GM12878 (cell line): ENCODE data around the gene TSHZ2. TPM values are rescaled to one million over a fixed set of nuclear protein-coding genes. Genes with fewer than 3 reads are reported as not detected.

Experiments used
- ATAC-seq: fragments of 200-7000 bp; cut with Tn5 transposase; 3 replicates; pipeline ENCODE4 v1.9.1; 2020; ENCODE audit warnings: mild to moderate bottlenecking, moderate library complexity
- BruUV-seq: library from RNA; stranded (reverse); fragments of 400-500 nt; replicated peaks from 2 replicates; lab custom pipeline; 2021; lab: Mats Ljungman, UMichigan
- CTCF ChIA-PET: fragments of 300-600 bp; sonication (Branson Sonifier 250); formaldehyde crosslinking; extraction: SDS; loops from one replicate; lab custom pipeline; 2021; ENCODE audit warnings: inconsistent platforms; lab: Yijun Ruan, JAX
- POLR2A ChIA-PET: fragments of 350-600 bp; formaldehyde crosslinking; extraction: SDS; loops from one replicate; lab custom pipeline; 2021; ENCODE audit warnings: inconsistent platforms; lab: Charles Lee
- RAD21 ChIA-PET: fragments of 300-600 bp; sonication (Branson Sonifier 250); formaldehyde crosslinking; loops from one replicate; lab custom pipeline; 2023; ENCODE audit warnings: antibody characterized with exemption; ENCODE audit not compliant: unreplicated experiment; lab: Charles Lee
- SMC1A ChIA-PET: fragments of 300-600 bp; sonication (Branson Sonifier 250); formaldehyde crosslinking; loops from one replicate; lab custom pipeline; 2023; ENCODE audit not compliant: unreplicated experiment, uncharacterized antibody; lab: Charles Lee
- DNase-seq: peaks from one replicate; pipeline ENCODE4 v3.0.0-alpha.2; 2011; ENCODE audit warnings: low read depth, low spot score
- FAIRE-seq: peaks from 3 replicates; lab custom pipeline; 2011; peaks lifted over from hg19 to GRCh38; lab: Jason Lieb, UNC
- H2AFZ ChIP-seq: 2 replicates; pipeline ENCODE4 v1.6.0; 2011; ENCODE audit warnings: low read depth, low read length, control low read depth; ENCODE audit not compliant: control insufficient read depth
- H3K27ac ChIP-seq: 2 replicates; pipeline ENCODE4 v1.5.1; 2011; ENCODE audit warnings: control low read depth; ENCODE audit not compliant: control insufficient read depth, insufficient read depth
- H3K27me3 ChIP-seq, 2 experiments: replicated peaks in 1 of 2; 2 replicates each; pipeline versions ENCODE4 v1.6.0 to v1.6.1; 2011; ENCODE audit warnings: low read length in 1 of 2; ENCODE audit not compliant: control insufficient read depth in 2 of 2, insufficient read depth in 2 of 2
- H3K36me3 ChIP-seq, 2 experiments: 2 replicates each; pipeline ENCODE4 v1.5.1; 2011; ENCODE audit warnings: low read length in 1 of 2; ENCODE audit not compliant: control insufficient read depth in 2 of 2, insufficient read depth in 2 of 2
- H3K4me1 ChIP-seq: 2 replicates; pipeline ENCODE4 v1.6.1; 2011; ENCODE audit warnings: mild to moderate bottlenecking, low read length, moderate library complexity, mixed read lengths; ENCODE audit not compliant: control insufficient read depth, insufficient read depth
- H3K4me2 ChIP-seq: 2 replicates; pipeline ENCODE4 v1.6.0; 2011; ENCODE audit warnings: control low read depth; ENCODE audit not compliant: control insufficient read depth, insufficient read depth
- H3K4me3 ChIP-seq: fragments of 200-600 bp; sonication (generic); 2 replicates; pipeline ENCODE4 v1.5.1; 2016
- H3K79me2 ChIP-seq: 2 replicates; pipeline ENCODE4 v1.6.0; 2011; ENCODE audit warnings: low read length; ENCODE audit not compliant: control insufficient read depth, insufficient read depth
- H3K9ac ChIP-seq: 2 replicates; pipeline ENCODE4 v1.8.0; 2011; ENCODE audit warnings: low read length, control low read depth, mixed read lengths; ENCODE audit not compliant: control insufficient read depth, insufficient read depth
- H3K9me3 ChIP-seq: replicated peaks from 3 replicates; pipeline ENCODE4 v1.5.1; 2011; ENCODE audit warnings: mild to moderate bottlenecking, low read length; ENCODE audit not compliant: control insufficient read depth, insufficient read depth
- H4K20me1 ChIP-seq: 2 replicates; pipeline ENCODE4 v1.6.0; 2011; ENCODE audit not compliant: control insufficient read depth, insufficient read depth
- BMI1 ChIP-seq: fragments of 450-650 bp; IDR thresholded peaks from 2 replicates; pipeline ENCODE4 v1.6.1; 2016; ENCODE audit warnings: mild to moderate bottlenecking, moderate library complexity, borderline replicate concordance
- BRCA1 ChIP-seq: IDR thresholded peaks from 2 replicates; pipeline ENCODE4 v1.6.1; 2011; ENCODE audit warnings: low read depth, low read length, improper control_type of control experiment
- CEBPB ChIP-seq, 2 experiments: fragments of 150-350 bp in 1 of 2; IDR thresholded peaks; 2 replicates each; pipeline ENCODE4 v1.6.1; 2012 to 2014; ENCODE audit warnings: low read depth in 2 of 2, low read length in 2 of 2, borderline replicate concordance in 1 of 2, inconsistent platforms in 1 of 2
- CREM ChIP-seq: IDR thresholded peaks from 2 replicates; pipeline ENCODE4 v1.6.1; 2014; ENCODE audit warnings: antibody characterized with exemption, low read depth
- ESRRA ChIP-seq: IDR thresholded peaks from 2 replicates; pipeline ENCODE4 v1.6.1; 2012; ENCODE audit warnings: mild to moderate bottlenecking, low read length, improper control_type of control experiment
- FOXM1 ChIP-seq: IDR thresholded peaks from 2 replicates; pipeline ENCODE4 v1.6.1; 2012; ENCODE audit warnings: low read depth, mild to moderate bottlenecking, inconsistent platforms, low read length, moderate library complexity
- HDAC6 ChIP-seq: fragments of 200-600 bp; sonication (generic); IDR thresholded peaks from one replicate; pipeline ENCODE4 v1.8.0; 2017; ENCODE audit warnings: antibody characterized with exemption; ENCODE audit not compliant: unreplicated experiment
- NBN ChIP-seq: fragments of 450-650 bp; IDR thresholded peaks from 2 replicates; pipeline ENCODE4 v1.6.1; 2016
- NFXL1 ChIP-seq: fragments of 450-650 bp; IDR thresholded peaks from 2 replicates; pipeline ENCODE4 v1.6.1; 2017; ENCODE audit warnings: antibody characterized with exemption, mild to moderate bottlenecking, borderline replicate concordance
- RCOR1 ChIP-seq: conservative IDR thresholded peaks from 2 replicates; pipeline ENCODE4 v1.6.1; 2012; ENCODE audit warnings: low read depth, low read length, improper control_type of control experiment
- RELA ChIP-seq: fragments of 450-650 bp; IDR thresholded peaks from 2 replicates; pipeline ENCODE4 v1.8.0; 2014; ENCODE audit warnings: borderline replicate concordance; ENCODE audit not compliant: partially characterized antibody
- STAT1 ChIP-seq: fragments of 450-650 bp; conservative IDR thresholded peaks from 2 replicates; pipeline ENCODE4 v1.6.1; 2014; ENCODE audit warnings: antibody characterized with exemption, mild to moderate bottlenecking
- TBL1XR1 ChIP-seq: IDR thresholded peaks from 2 replicates; pipeline ENCODE4 v1.6.1; 2012; ENCODE audit warnings: low read depth, low read length, improper control_type of control experiment
- YY1 ChIP-seq: IDR thresholded peaks from 2 replicates; pipeline ENCODE4 v1.6.1; 2011; ENCODE audit warnings: low read depth, mild to moderate bottlenecking, low read length
- WGBS: methylation state at CpG from one replicate; pipeline ENCODE4 v1.1.6; 2016; ENCODE audit warnings: low lambda C conversion rate; ENCODE audit not compliant: insufficient replicate concordance, insufficient coverage; ENCODE audit errors: missing lambda C conversion rate; 5-methylcytosine and 5-hydroxymethylcytosine counted together
- in situ Hi-C: fragments of 300-500 bp; cut with MboI; formaldehyde crosslinking; loops from 9 replicates; pipeline ENCODE4 v1.14.3; 2018; ENCODE audit warnings: mixed read lengths
- intact Hi-C: fragments of 100-400 bp; cut with micrococcal nuclease; formaldehyde crosslinking; loops from one replicate; pipeline ENCODE4 v1.14.2; 2022; ENCODE audit not compliant: unreplicated experiment
- polyA plus RNA-seq, 11 experiments: library from polyadenylated mRNA; depleted of rRNA in 4 of 11; unstranded in 6 of 11; stranded (reverse) in 5 of 11; fragments of >200 nt; fragmentation: Nextera tagmentation in 4 of 11; fragmentation: Illumina TruSeq in 1 of 11; extraction: Ambion mirVana in 4 of 11; extraction: Trizol in 1 of 11; gene quantifications; 1 replicate in 1 of 11; 2 replicates in 10 of 11; pipeline versions ENCODE4 v1.2.1 to v1.2.3, GENCODE V29; 2011 to 2016; ENCODE audit warnings: inconsistent platforms in 2 of 11, missing spikeins in 2 of 11, low read depth in 1 of 11
- total RNA-seq, 4 experiments: library from RNA; depleted of rRNA in 3 of 4; stranded (reverse); fragments of >200 nt in 3 of 4; fragmentation: Illumina TruSeq in 1 of 4; extraction: Trizol in 1 of 4; gene quantifications; 2 replicates each; pipeline versions ENCODE4 v1.2.1 to v1.2.3, GENCODE V29; 2013 to 2021
- TF ChIP-seq, protein P1 (sequence below): fragments of 450-650 bp; formaldehyde crosslinking; IDR thresholded peaks from 2 replicates; pipeline ENCODE4 v1.4.0; 2020; ENCODE audit warnings: mild to moderate bottlenecking, moderate library complexity
- TF ChIP-seq, protein P2 (sequence below): fragments of 450-650 bp; IDR thresholded peaks from 2 replicates; pipeline ENCODE4 v1.6.1; 2014; ENCODE audit warnings: mild to moderate bottlenecking

TSHZ2 gene
- total and polyA plus RNA-seq, 10 of the 15 experiments (the other 5 are each of a cell fraction or from before 2014, with no cell fraction given) = 0.01 to 0.86 (median 0.13) TPM; not detected in 2

DNA sequence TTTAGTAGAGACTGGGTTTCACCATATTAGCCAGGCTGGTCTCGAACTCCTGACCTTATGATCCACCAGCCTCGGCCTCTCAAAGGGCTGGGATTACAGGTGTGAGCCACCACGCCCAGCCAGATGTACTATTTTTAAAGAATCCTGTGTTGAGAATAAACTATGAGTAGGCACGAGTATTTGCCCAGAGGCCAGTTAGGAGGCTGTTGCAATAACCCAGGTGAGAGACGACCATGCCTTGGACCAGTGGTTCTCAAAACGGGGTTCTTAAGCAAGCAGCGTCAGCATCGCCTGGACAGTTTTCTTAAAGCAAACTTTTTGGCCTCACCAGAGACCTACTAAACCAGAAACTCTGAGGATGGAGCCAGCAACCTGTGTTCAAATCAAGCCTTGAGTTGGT lies 362.7 kb downstream of the TSHZ2 start:
- DNase-seq (no peak), ATAC-seq (no peak), FAIRE-seq (no peak)
- H3K27ac ChIP-seq = no peak overlapping the region
- H3K4me1 ChIP-seq = no peaks in the 10 kb centered on the region
- H4K20me1 ChIP-seq = no peaks in the 10 kb centered on the region
- no peaks in the 10 kb centered on the region for H3K79me2 ChIP-seq
- no peak overlapping the region for H3K4me2 ChIP-seq
- no TSS peak for BruUV-seq
- no peak overlapping the region for H3K9ac ChIP-seq
- CTCF ChIA-PET = no interaction called here
- no peaks in the 10 kb centered on the region for H3K36me3 ChIP-seq
- H3K9me3 ChIP-seq = no peaks in the 10 kb centered on the region
- intact Hi-C loops = no loop called here
- no peak overlapping the region for H2AFZ ChIP-seq
- RAD21 ChIA-PET = no interaction called here
- 51% methylated on average over 8 of the region's 8 CpGs for WGBS
- SMC1A ChIA-PET = no interaction called here
- in situ Hi-C loops = no loop called here
- TF ChIP-seq, protein P1, sequence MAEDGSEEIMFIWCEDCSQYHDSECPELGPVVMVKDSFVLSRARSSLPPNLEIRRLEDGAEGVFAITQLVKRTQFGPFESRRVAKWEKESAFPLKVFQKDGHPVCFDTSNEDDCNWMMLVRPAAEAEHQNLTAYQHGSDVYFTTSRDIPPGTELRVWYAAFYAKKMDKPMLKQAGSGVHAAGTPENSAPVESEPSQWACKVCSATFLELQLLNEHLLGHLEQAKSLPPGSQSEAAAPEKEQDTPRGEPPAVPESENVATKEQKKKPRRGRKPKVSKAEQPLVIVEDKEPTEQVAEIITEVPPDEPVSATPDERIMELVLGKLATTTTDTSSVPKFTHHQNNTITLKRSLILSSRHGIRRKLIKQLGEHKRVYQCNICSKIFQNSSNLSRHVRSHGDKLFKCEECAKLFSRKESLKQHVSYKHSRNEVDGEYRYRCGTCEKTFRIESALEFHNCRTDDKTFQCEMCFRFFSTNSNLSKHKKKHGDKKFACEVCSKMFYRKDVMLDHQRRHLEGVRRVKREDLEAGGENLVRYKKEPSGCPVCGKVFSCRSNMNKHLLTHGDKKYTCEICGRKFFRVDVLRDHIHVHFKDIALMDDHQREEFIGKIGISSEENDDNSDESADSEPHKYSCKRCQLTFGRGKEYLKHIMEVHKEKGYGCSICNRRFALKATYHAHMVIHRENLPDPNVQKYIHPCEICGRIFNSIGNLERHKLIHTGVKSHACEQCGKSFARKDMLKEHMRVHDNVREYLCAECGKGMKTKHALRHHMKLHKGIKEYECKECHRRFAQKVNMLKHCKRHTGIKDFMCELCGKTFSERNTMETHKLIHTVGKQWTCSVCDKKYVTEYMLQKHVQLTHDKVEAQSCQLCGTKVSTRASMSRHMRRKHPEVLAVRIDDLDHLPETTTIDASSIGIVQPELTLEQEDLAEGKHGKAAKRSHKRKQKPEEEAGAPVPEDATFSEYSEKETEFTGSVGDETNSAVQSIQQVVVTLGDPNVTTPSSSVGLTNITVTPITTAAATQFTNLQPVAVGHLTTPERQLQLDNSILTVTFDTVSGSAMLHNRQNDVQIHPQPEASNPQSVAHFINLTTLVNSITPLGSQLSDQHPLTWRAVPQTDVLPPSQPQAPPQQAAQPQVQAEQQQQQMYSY (CRISPR knock-in tag) = no peak
- no peak for TF ChIP-seq CEBPB (IDR thresholded peaks at IDR 0.05; ENCODE audit: borderline replicate concordance in 1 of 2, low read depth in 2 of 2, low read length in 2 of 2)
- TF ChIP-seq BRCA1 = no peak
- no peak for TF ChIP-seq STAT1
- TF ChIP-seq ESRRA = no peak
- no peak for TF ChIP-seq YY1
- TF ChIP-seq RCOR1 = no peak
- TF ChIP-seq, protein P2, sequence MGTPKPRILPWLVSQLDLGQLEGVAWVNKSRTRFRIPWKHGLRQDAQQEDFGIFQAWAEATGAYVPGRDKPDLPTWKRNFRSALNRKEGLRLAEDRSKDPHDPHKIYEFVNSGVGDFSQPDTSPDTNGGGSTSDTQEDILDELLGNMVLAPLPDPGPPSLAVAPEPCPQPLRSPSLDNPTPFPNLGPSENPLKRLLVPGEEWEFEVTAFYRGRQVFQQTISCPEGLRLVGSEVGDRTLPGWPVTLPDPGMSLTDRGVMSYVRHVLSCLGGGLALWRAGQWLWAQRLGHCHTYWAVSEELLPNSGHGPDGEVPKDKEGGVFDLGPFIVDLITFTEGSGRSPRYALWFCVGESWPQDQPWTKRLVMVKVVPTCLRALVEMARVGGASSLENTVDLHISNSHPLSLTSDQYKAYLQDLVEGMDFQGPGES = no peak
- TF ChIP-seq NFXL1 = no peak
- no peak for TF ChIP-seq HDAC6
- TF ChIP-seq FOXM1 = no peak
- no peak for TF ChIP-seq TBL1XR1
- no peak for TF ChIP-seq BMI1
- TF ChIP-seq CREM = no peak
- no peak for TF ChIP-seq RELA
- no peak for TF ChIP-seq NBN
- H3K27me3 ChIP-seq = no peaks in the 10 kb centered on the region; a peak in 1 of 4 replicates
- H3K4me3 ChIP-seq = no peak overlapping the region
- POLR2A ChIA-PET = no interaction called here
